Effector memory CD8-positive, alpha-beta T cell (primary cell): ENCODE data around the gene ZNF683.
"Not testable (repeated sequence)": the region's sequence is repeated elsewhere in the genome, so short reads cannot be mapped to it uniquely, and the experiment has no call there.

ENCODE experiments used
- ATAC-seq: fragments of 150-1000 bp; cut with Tn5 transposase; replicated peaks from 2 replicates; pipeline ENCODE4 v1.10.0; 2021; ENCODE audit warnings: mild to moderate bottlenecking, moderate library complexity
- DNase-seq, 3 experiments: peaks; one replicate each; pipeline ENCODE4 v3.0.0; 2021
- H3K27ac Mint-ChIP-seq, 2 donors: one replicate each; pipeline ENCODE4 v1.8.0; 2022; ENCODE audit warnings: mild to moderate bottlenecking in 2 of 2, mixed read lengths in 2 of 2, moderate library complexity in 2 of 2
- H3K27me3 Mint-ChIP-seq, 2 donors: one replicate each; pipeline ENCODE4 v1.8.0; 2022; ENCODE audit warnings: mixed read lengths in 2 of 2
- H3K36me3 Mint-ChIP-seq: one replicate; pipeline ENCODE4 v1.8.0; 2022; ENCODE audit warnings: mild to moderate bottlenecking, moderate library complexity, mixed read lengths; ENCODE audit not compliant: insufficient read depth
- H3K4me1 Mint-ChIP-seq, 2 donors: one replicate each; pipeline ENCODE4 v1.8.0; 2022; ENCODE audit warnings: low read depth in 2 of 2, mixed read lengths in 2 of 2
- H3K4me3 Mint-ChIP-seq, 2 donors: one replicate each; pipeline ENCODE4 v1.8.0; 2022; ENCODE audit warnings: mild to moderate bottlenecking in 2 of 2, mixed read lengths in 2 of 2, moderate library complexity in 2 of 2
- H3K9me3 Mint-ChIP-seq, 2 donors: one replicate each; pipeline ENCODE4 v1.8.0; 2022; ENCODE audit warnings: mixed read lengths in 2 of 2

ZNF683 gene

DNA sequence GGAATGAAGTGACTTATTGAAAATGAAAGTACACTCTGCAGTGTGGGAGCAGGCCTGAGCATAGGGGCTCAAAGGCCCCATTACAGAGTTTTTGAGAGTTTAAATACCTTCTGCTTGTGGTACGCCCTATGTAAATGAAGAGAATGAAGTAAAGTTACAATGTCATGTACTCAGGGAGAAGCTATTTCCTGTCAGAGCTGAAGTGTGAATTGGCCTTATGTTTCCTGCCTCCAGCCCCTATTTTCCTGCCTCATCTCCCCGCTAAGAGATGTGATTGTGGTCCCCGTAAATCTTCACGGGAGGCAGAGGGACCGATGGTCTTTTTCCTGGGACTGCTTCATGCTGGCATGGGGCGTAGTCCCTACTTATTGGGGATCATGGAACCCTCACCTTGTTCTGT is 2.5 kb upstream of the ZNF683 start:
- DNase-seq (no peak), ATAC-seq (no peak)
- Mint-ChIP-seq H3K36me3 (peaks cover 8% of the 10 kb centered on the region), H3K27ac (peak overlapping the region in 1 of 2 donors; percentile 41), H3K4me1 (peaks cover 78 to 85% of the 10 kb centered on the region in 2 donors), H3K9me3 (no peaks in the 10 kb centered on the region), H3K4me3 (peak overlapping the region; percentile 76 to 84), H3K27me3 (no peaks in the 10 kb centered on the region)

DNA sequence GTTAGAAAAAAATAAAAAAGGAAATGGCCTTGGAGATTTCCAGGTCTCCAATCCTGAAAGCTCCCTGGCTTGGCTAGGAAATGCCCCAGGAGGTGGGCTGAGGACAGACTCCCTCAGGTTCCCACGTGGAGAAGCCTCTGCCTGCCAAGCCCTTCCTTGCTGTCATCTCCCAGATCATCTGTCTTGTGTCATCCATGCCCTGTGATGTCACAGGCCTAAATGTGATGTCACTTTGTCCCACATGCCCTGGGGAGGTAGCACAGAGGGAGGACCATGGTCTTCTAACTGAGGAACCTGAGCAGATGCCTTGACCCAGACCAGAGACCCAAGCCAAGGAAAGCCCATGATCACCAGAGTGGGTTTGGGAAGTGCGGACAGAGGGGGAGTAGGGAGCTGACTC is 1.8 kb upstream of the ZNF683 start:
- not testable (repeated sequence) for ATAC-seq, H3K9me3 Mint-ChIP-seq, H3K27me3 Mint-ChIP-seq, DNase-seq, H3K36me3 Mint-ChIP-seq
- Mint-ChIP-seq H3K4me1 (peaks cover 80 to 87% of the 10 kb centered on the region in 2 donors), H3K4me3 (peak overlapping the region; percentile 76 to 84), H3K27ac (peak overlapping the region; percentile 69 to 82)

DNA sequence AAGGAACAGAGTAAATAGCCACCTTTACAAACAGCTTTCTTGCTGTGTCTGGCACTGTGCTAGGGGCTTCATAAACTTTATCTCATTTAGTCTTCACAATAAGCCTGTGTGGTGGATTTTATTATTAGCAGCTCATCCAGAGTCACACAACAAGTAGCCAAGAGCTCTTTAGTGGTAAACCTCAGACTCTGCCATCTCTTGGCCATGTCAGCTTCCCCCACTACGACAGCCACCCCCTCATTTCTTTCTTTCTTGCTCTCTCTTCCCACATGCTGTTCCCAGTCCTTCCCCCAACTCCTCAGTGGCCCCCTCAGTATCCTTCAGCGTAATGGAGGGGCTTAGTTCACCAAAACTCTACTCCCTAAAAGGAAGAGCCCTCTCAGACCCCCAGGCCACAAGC is 1.2 kb upstream of the ZNF683 start:
- H3K4me1 Mint-ChIP-seq, result peaks cover 77 to 81% of the 10 kb centered on the region in 2 donors
- peak overlapping the region; percentile 76 to 84 for H3K4me3 Mint-ChIP-seq
- no peaks in the 10 kb centered on the region for H3K9me3 Mint-ChIP-seq
- DNase-seq (no peak), ATAC-seq (no peak)
- peaks cover 8% of the 10 kb centered on the region for H3K36me3 Mint-ChIP-seq
- no peaks in the 10 kb centered on the region for H3K27me3 Mint-ChIP-seq
- H3K27ac Mint-ChIP-seq, result peak overlapping the region; percentile 69 to 82

DNA sequence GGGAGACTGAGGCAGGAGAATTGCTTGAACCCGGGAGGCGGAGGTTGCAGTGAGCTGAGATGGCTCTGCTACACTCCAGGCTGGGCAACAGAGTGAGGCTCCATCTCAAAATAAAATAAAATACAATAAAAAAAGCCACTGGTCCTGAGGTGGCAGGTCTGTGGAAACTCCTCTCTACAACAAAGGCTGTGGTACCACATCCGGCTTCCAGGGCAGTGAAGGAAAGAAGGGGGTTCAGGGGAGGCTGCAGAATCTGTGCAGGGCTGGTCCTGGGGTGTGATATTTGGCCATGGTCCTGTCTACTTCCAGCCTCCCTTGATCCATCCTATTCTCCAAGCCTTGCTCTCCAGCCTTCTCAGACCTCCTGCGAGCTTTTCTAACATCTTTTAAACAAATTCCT is 731 bp upstream of the ZNF683 start:
- H3K27me3 Mint-ChIP-seq, result no peaks in the 10 kb centered on the region
- peak overlapping the region; percentile 1 to 69 for H3K27ac Mint-ChIP-seq
- peak; percentile 21 to 30 (median 28) for DNase-seq
- no peaks in the 10 kb centered on the region for H3K9me3 Mint-ChIP-seq
- peak overlapping the region; percentile 76 to 84 for H3K4me3 Mint-ChIP-seq
- ATAC-seq, result peak; percentile 44
- peaks cover 4% of the 10 kb centered on the region for H3K36me3 Mint-ChIP-seq
- peaks cover 73 to 80% of the 10 kb centered on the region in 2 donors for H3K4me1 Mint-ChIP-seq

DNA sequence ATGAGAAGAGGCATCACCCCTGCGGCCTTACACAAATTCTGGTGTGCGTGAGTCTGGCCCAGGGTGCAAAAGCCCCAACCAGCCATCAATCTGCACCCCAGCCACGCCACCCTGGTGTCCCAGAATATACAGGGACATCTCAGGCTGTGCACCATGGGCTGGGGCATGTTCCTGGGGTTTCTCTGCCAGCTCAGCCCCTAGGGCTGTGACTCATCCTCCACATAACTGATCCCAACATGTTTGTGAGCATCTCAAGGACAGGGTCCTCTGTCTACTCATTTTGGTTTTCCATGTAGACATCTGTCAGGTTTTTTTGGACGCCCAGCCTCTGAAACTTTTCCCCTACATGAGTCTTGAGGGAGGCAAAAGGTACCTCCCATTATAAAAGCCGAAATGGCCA is 511 bp downstream of the ZNF683 start:
- Mint-ChIP-seq H3K9me3 (no peaks in the 10 kb centered on the region), H3K4me3 (peak overlapping the region; percentile 76 to 84), H3K27me3 (peaks cover 0 to 6% of the 10 kb centered on the region in 2 donors), H3K4me1 (peaks cover 71 to 76% of the 10 kb centered on the region in 2 donors), H3K27ac (peak overlapping the region in 1 of 2 donors; percentile 3), H3K36me3 (peaks cover 5% of the 10 kb centered on the region)
- ATAC-seq (no peak), DNase-seq (no peak)

DNA sequence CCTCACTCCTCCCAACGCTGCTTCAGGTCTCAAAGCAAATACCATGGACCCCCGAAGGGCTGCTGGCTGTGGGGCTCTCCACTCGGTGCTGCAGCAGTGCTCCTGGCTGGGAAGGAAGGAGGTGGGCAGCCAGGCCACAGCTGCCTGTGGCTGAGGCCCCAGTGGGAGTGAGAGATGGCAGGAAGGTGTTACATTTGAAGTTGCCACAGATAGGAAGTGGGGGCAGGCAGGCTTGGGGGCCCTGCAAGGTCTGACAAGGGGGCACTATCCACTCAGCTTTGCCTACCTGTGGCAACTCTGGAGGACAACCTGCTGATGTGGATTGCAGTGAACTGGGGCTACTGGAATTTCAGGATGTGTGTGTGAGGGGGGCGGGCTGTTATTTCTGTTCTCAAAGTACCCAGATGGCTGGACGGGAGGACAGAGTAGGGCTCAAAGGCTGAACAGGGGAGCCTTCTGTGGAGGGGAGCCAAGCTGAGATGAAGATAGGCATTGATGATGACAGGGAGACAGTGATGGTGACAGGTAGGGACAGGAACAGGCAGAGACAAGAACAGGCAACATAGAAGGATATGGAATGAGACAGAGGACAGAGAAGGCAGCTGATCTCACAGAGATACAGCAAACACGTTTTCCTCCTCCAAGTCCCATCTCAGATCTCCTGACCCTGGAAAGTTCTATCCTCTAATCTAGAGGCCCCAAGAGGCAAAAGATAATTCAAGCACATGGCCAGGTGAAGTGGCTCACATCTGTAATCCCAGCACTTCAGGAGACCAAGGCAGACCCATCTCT is 1.8 kb downstream of the ZNF683 start:
- DNase-seq (peak in 2 of 3 experiments; percentile 17 to 18), ATAC-seq (peak; percentile 59)
- H3K9me3 Mint-ChIP-seq, result no peaks in the 10 kb centered on the region
- peak overlapping the region; percentile 68 to 85 for H3K27ac Mint-ChIP-seq
- H3K27me3 Mint-ChIP-seq, result peaks cover 0 to 9% of the 10 kb centered on the region in 2 donors
- H3K4me1 Mint-ChIP-seq, result peaks cover 63% of the 10 kb centered on the region in 2 donors
- H3K36me3 Mint-ChIP-seq, result peaks cover 16% of the 10 kb centered on the region
- peak overlapping the region; percentile 76 to 84 for H3K4me3 Mint-ChIP-seq

DNA sequence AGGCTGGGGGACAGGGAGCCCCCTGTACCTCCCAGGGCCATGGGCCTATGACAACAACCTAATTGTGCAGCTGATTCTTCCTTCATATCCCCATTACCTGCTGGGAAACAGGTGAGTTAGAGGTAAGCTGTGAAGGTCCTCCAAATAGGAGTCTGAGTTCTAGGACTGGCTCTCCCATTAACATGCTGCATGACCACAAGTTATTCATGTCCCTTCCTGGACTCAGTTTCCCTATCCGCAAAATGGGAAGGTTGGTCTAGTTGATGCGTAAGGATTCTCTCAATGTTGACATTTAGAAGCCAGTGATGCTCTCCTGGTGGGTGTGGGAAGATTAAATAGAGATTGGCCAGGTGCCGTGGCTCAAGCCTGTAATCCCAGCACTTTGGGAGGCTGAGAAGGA is 4.1 kb downstream of the ZNF683 start:
- Mint-ChIP-seq H3K27ac (no peak overlapping the region), H3K9me3 (no peaks in the 10 kb centered on the region), H3K36me3 (peaks cover 33% of the 10 kb centered on the region), H3K4me1 (peaks cover 50 to 57% of the 10 kb centered on the region in 2 donors), H3K27me3 (peaks cover 10 to 26% of the 10 kb centered on the region in 2 donors), H3K4me3 (peak overlapping the region; percentile 33 to 64)
- DNase-seq, result no peak
- ATAC-seq, result no peak

DNA sequence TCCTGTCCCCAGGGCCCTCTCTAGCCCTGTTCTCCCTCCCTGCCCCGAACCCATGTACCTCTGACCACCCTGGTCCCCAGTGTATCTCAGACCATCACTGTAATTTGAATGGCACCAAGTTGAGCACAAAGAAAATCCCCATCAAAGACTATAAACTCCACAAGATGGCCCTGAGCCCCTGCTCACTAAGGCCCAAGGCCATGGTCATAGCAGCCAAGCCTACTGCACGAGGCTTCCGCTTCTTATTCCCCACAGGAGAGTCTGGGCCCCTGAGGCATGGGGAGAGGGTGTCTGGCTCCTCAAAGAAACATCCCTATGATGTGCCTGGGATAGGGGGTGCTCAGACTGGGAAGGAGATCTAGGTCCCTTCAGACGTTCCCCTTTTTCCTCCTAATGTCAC is 4.5 kb downstream of the ZNF683 start:
- DNase-seq (no peak), ATAC-seq (no peak)
- Mint-ChIP-seq H3K4me3 (peak overlapping the region; percentile 33 to 64), H3K36me3 (peaks cover 33% of the 10 kb centered on the region), H3K9me3 (no peaks in the 10 kb centered on the region), H3K27me3 (peaks cover 10 to 31% of the 10 kb centered on the region in 2 donors), H3K4me1 (peaks cover 50 to 57% of the 10 kb centered on the region in 2 donors), H3K27ac (no peak overlapping the region)

DNA sequence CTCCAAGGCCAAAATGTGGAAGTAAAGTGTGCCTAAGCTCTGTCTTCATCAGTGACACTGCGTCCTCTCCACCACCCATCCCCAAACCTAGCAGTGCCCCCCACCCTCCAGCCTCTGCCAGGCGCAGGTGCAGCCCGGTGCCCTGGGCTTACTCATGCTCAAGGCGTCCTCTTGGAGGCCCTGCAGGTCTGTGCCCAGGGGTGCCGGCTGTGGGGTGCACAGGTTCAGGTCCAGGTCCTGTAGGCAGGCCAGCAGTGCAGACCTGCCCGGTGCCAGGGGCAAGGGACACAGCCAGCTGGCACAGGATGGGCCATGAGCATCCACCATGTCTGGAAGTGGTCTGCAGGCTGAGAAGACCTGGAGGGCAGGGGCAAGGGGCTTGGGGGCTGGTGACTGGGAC is 5.1 kb downstream of the ZNF683 start:
- Mint-ChIP-seq H3K27ac (no peak overlapping the region), H3K27me3 (peaks cover 11 to 36% of the 10 kb centered on the region in 2 donors), H3K36me3 (peaks cover 33% of the 10 kb centered on the region), H3K4me1 (peaks cover 45 to 53% of the 10 kb centered on the region in 2 donors), H3K4me3 (peak overlapping the region in 1 of 2 donors; percentile 64), H3K9me3 (no peaks in the 10 kb centered on the region)
- ATAC-seq (no peak), DNase-seq (no peak)

DNA sequence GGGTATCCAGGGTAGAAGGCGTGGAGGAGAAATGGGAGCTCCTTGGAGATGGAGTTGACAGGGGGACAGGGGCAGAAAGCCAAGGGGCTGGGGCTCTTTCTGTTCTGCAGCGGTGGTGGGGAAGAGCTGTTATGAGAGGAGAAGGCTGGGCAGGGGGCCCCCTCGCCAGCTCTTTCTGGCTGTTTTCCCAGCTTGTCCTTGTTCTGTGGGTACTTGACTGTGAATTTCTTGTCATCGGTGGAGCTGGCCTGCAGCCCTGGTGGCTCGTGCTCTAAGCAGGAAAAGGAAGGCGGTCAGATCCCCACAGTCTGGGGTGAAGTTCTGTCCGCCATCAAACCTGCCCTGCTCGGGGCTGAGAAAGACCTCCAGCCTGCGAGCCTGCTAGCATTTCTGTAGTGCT is 7.6 kb downstream of the ZNF683 start:
- Mint-ChIP-seq H3K27me3 (peaks cover 30 to 61% of the 10 kb centered on the region in 2 donors), H3K4me3 (peak overlapping the region; percentile 25 to 43), H3K36me3 (peaks cover 38% of the 10 kb centered on the region), H3K9me3 (no peaks in the 10 kb centered on the region), H3K27ac (peak overlapping the region in 1 of 2 donors; percentile 75), H3K4me1 (peaks cover 41 to 46% of the 10 kb centered on the region in 2 donors)
- DNase-seq (no peak), ATAC-seq (no peak)

DNA sequence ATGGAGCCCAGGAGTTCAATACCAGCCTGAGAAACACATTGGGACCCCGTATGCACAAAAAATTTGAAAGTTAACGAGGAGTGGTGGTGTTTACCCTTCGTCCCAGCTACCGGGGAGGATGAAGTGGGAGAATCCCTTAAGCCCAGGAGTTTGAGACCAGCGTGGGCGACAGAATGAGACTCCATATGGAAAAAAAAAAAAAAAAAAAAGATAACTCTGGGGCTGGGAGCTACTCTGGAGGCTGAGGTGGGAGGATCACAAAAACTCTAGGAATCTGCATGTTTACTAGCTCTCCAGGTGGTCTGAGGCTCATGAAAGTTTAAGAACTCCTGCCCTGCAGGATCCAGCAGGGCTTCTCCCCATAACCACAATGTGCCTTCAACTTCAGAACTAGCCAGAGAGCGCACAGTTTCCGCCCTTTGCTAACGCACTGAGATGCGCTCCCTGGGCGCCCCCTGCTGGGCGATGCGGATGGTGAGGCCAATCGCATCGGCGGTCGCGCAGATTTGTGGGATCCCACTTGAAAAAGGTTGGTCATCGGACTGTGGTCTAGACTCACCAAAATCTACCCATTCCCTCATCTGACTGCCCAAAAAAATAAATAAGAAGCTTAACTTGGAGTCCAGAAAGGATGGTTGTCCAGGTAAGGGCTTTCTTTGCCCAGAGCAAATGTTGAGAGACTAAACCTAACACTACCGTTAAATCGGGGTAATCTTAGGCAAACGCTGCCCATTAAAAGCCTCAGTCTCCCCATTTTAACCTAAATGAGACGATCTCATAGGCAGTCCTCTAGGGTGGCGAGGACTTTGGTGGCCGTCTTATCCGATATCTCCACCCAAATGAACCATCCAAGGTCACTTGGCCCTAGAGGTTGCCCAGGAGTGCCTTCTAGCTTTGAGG is 8.8 kb downstream of the ZNF683 start:
- peak; percentile 83 to 87 (median 85) for DNase-seq
- Mint-ChIP-seq H3K4me3 (peak overlapping the region in 1 of 2 donors; percentile 45), H3K36me3 (peaks cover 43% of the 10 kb centered on the region), H3K27ac (peak overlapping the region in 1 of 2 donors; percentile 75), H3K9me3 (no peaks in the 10 kb centered on the region), H3K27me3 (peaks cover 38 to 65% of the 10 kb centered on the region in 2 donors), H3K4me1 (peaks cover 48 to 49% of the 10 kb centered on the region in 2 donors)
- ATAC-seq, result peak; percentile 71

DNA sequence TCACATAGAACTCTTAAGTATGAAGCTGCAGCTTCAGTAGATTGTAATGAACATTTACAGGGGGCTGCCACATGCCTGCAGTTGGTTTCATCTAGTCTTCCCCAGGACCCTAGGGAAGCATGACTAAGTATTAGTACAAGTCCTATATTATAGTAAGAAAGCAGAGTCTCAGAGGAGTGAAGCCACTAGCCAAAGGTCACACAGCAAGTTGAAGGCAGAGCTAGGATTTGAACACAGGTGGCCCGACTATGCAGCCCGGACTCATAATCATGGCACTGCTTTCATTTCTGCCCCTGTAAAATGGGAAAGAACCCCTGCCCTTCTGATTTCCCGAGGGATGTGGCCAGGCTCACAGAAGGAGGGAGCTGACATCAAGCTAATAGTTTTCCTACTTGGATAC is 10.2 kb downstream of the ZNF683 start:
- Mint-ChIP-seq H3K9me3 (no peaks in the 10 kb centered on the region), H3K36me3 (peaks cover 44% of the 10 kb centered on the region), H3K4me3 (no peak overlapping the region), H3K27me3 (peaks cover 39 to 61% of the 10 kb centered on the region in 2 donors), H3K4me1 (peaks cover 43 to 49% of the 10 kb centered on the region in 2 donors), H3K27ac (no peak overlapping the region)
- ATAC-seq (no peak), DNase-seq (no peak)

DNA sequence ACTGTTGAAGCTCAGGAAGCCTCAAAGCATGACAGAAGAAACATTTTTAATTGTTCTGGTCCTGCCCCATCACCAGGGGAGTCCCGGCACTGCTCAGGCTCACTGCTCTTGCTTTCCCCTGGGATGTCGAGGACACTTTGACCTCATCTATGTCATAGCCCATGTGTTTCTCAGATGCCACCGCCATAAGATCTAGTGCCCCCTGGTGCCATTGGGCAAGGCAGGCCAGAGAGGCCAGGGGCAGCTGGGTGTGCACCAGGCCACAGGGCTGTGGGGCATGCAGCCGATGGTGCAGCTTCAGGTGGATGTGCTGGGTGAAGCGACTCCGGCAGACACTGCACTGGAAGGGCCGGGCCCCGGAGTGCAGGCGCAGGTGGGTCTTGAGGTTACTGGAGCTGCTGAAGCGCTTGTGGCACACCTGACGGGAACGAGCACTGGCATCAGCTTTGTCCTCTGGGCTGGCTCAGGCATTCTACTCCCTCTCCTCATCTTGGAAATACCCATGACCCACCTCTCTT is 10.9 kb downstream of the ZNF683 start:
- ATAC-seq, result no peak
- no peak overlapping the region for H3K27ac Mint-ChIP-seq
- peaks cover 39 to 56% of the 10 kb centered on the region in 2 donors for H3K27me3 Mint-ChIP-seq
- peaks cover 37% of the 10 kb centered on the region for H3K36me3 Mint-ChIP-seq
- no peaks in the 10 kb centered on the region for H3K9me3 Mint-ChIP-seq
- no peak for DNase-seq
- peak overlapping the region in 1 of 2 donors; percentile 80 for H3K4me3 Mint-ChIP-seq
- H3K4me1 Mint-ChIP-seq, result peaks cover 43 to 47% of the 10 kb centered on the region in 2 donors
